ENCODE data around the gene GPATCH8.
"Not testable (repeated sequence)": the region's sequence is repeated elsewhere in the genome, so short reads cannot be mapped to it uniquely, and the experiment has no call there.

GPATCH8 gene

GRCh38 chr17:44518032-44518431, 14.8 kb upstream of the GPATCH8 start:
- no peak for TF ChIP-seq ZFX (IDR thresholded peaks at IDR 0.05)
- no peak for TF ChIP-seq CTCF (conservative IDR thresholded peaks at IDR 0.05)
- H3K27ac ChIP-seq, result no peak overlapping the region

- not testable (repeated sequence) for H3K27ac ChIP-seq
Measured at GRCh38 chr17:44511241-44512134, 8.3 kb upstream of the GPATCH8 start.

GRCh38 chr17:44506939-44507604, 3.9 kb upstream of the GPATCH8 start:
- H3K27ac ChIP-seq, result not testable (repeated sequence)

- no peak for TF ChIP-seq CTCF (conservative IDR thresholded peaks at IDR 0.05)
- peak; percentile 75; the same call in 1 of the 2 replicates for TF ChIP-seq ZFX (IDR thresholded peaks at IDR 0.05)
- peak overlapping the region; percentile 91 for H3K27ac ChIP-seq
Measured at GRCh38 chr17:44502598-44503146, 534 bp downstream of the GPATCH8 start.

- H3K27ac ChIP-seq, result no peak overlapping the region
- no peak for TF ChIP-seq CTCF (conservative IDR thresholded peaks at IDR 0.05)
- no peak for TF ChIP-seq ZFX (IDR thresholded peaks at IDR 0.05)
Measured at GRCh38 chr17:44501866-44502375, 1.3 kb downstream of the GPATCH8 start.

- no peak overlapping the region for H3K27ac ChIP-seq
- TF ChIP-seq ZFX (IDR thresholded peaks at IDR 0.05) (no peak), CTCF (conservative IDR thresholded peaks at IDR 0.05) (no peak)
Measured at GRCh38 chr17:44499722-44500121, 3.5 kb downstream of the GPATCH8 start.

- TF ChIP-seq ZFX (IDR thresholded peaks at IDR 0.05) (no peak), CTCF (conservative IDR thresholded peaks at IDR 0.05) (no peak)
Measured at GRCh38 chr17:44496815-44497214, 6.4 kb downstream of the GPATCH8 start.

GRCh38 chr17:44493339-44493738, 9.9 kb downstream of the GPATCH8 start:
- no peak overlapping the region for H3K27ac ChIP-seq
- no peak for TF ChIP-seq ZFX (IDR thresholded peaks at IDR 0.05)
- TF ChIP-seq CTCF (conservative IDR thresholded peaks at IDR 0.05), result no peak

More at GRCh38 chr17:44496815-44497214, 6.4 kb downstream of the GPATCH8 start:
- no peak overlapping the region for H3K27ac ChIP-seq
